GM23338 (cell line): ENCODE measurements around the gene TRPM2.

Experiments
- CTCF ChIP-seq, 2 experiments: fragments of 200-600 bp in 1 of 2; sonication (generic) in 1 of 2; conservative IDR thresholded peaks; 2 replicates each; pipeline versions ENCODE4 v1.5.1 to v1.6.1; 2016 to 2017; ENCODE audit warnings: antibody characterized with exemption in 2 of 2, low read depth in 2 of 2, mild to moderate bottlenecking in 2 of 2, moderate library complexity in 1 of 2
- EZH2 ChIP-seq: fragments of 200-600 bp; sonication (generic); IDR thresholded peaks from one replicate; pipeline ENCODE4 v1.8.0; 2017; ENCODE audit warnings: antibody characterized with exemption, mild to moderate bottlenecking, low read depth; ENCODE audit not compliant: unreplicated experiment
- JUNB ChIP-seq: IDR thresholded peaks from one replicate; pipeline ENCODE4 v1.6.1; 2016; ENCODE audit warnings: antibody characterized with exemption; ENCODE audit not compliant: unreplicated experiment
- ZNF114 ChIP-seq: fragments of 250-450 bp; sonication (Bioruptor Pico); IDR thresholded peaks from 2 replicates; pipeline ENCODE4 v1.5.0; 2020; ENCODE audit warnings: mild to moderate bottlenecking, moderate library complexity

- TF ChIP-seq CTCF (conservative IDR thresholded peaks at IDR 0.05; ENCODE audit: low read depth in 2 of 2) (no peak), EZH2 (no peak), JUNB (no peak), ZNF114 (CRISPR knock-in tag) (no peak)
Measured at GRCh38 chr21:44321846-44322450, 31.5 kb upstream of the TRPM2 start.
